ENCODE data around the gene ARHGAP45.

Gene ARHGAP45

GRCh38 chr19:1094655-1094977 is 27.6 kb downstream of the ARHGAP45 start:
- DNase-seq (ENCODE audit: low read depth): no peak
- H3K4me3 ChIP-seq (ENCODE audit: control insufficient read depth, low read depth, low read length): peak overlapping the region; percentile 72
- TF ChIP-seq CTCF (conservative IDR thresholded peaks at IDR 0.05; ENCODE audit: control insufficient read depth, insufficient read depth, low read depth, low read length): no peak

- H3K4me3 ChIP-seq (ENCODE audit: control insufficient read depth, low read depth, low read length): peak within 1 kb of the TSS; percentile 72
- no peak for TF ChIP-seq CTCF (conservative IDR thresholded peaks at IDR 0.05; ENCODE audit: control insufficient read depth, insufficient read depth, low read depth, low read length)
- DNase-seq (ENCODE audit: low read depth): peak; percentile 98
Observed at GRCh38 chr19:1094978-1095701, 28.2 kb downstream of the ARHGAP45 start, which contains the start of gene POLR2E. TSS of gene POLR2E (minus strand) at chr19:1095375. CDS start at chr19:1095315, 60 bp downstream.

DNA sequence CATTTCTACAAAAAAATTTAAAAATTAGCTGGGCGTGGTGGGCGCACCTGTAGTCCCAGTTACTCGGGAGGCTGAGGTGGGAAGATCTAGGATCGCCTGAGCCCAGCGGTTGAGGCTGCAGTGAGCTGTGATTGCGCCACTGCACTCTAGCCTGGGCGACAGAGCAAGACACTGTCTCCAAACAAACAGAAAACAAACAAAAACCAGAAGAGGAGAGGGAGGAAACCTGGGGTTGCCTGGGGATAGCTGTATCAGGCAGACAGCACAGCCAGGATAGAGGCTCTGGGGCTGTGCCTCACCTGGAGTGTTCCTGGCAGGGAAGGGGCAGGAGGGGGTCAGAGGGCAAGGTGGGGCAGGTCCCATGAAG is 30.8 kb downstream of the ARHGAP45 start:
- no peak for TF ChIP-seq CTCF (conservative IDR thresholded peaks at IDR 0.05; ENCODE audit: control insufficient read depth, insufficient read depth, low read depth, low read length)
- no peak for DNase-seq (ENCODE audit: low read depth)
- H3K4me3 ChIP-seq (ENCODE audit: control insufficient read depth, low read depth, low read length): no peak overlapping the region

DNA sequence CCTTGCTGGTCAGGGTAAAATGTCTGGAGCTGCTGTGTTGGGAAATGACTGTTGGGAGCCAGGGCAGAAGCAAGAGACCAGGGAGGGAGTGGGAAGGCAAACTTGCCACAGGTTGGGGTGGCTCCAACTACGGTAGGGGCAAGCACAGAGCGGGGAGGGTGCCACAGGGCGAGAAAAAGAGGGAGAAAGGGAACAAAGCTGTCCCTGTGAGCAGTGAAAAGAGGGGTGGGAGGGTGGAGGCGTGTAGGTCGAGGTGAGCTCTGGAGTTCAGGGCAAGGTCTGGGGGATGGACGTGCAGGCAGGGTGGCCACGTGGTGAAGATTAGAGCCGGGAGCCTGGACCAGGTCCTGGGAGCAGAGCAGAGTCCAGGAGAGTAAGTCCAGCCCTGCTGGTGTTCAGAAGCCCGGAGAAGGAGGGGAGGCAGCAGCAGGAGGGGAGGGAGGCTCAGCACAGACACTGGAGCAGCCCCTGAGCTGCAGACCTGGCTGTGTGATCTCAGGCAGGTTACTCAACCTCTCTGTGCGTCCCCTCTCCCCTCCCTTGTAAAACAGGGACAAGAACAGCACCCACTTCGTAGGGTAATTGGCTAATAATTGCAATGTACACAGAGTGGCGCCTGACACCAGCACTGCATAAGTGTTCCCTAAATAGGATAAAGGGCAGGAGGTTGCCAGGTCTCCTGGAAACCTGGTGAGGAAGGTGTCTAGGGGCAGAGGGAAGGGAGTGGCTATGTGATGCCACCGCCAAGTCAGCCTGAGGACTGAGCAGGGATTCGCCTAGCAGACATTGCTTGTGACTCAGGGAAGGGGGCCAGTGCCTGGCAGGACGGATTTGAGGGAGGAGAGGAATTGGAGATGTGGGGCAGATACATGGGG is 31.4 kb downstream of the ARHGAP45 start:
- DNase-seq (ENCODE audit: low read depth): peak; percentile 51
- no peak for TF ChIP-seq CTCF (conservative IDR thresholded peaks at IDR 0.05; ENCODE audit: control insufficient read depth, insufficient read depth, low read depth, low read length)
- H3K4me3 ChIP-seq (ENCODE audit: control insufficient read depth, low read depth, low read length): no peak overlapping the region

GRCh38 chr19:1101337-1101698 is 34.4 kb downstream of the ARHGAP45 start:
- TF ChIP-seq CTCF (conservative IDR thresholded peaks at IDR 0.05; ENCODE audit: control insufficient read depth, insufficient read depth, low read depth, low read length): no peak
- no peak overlapping the region for H3K4me3 ChIP-seq (ENCODE audit: control insufficient read depth, low read depth, low read length)
- no peak for DNase-seq (ENCODE audit: low read depth)

DNA sequence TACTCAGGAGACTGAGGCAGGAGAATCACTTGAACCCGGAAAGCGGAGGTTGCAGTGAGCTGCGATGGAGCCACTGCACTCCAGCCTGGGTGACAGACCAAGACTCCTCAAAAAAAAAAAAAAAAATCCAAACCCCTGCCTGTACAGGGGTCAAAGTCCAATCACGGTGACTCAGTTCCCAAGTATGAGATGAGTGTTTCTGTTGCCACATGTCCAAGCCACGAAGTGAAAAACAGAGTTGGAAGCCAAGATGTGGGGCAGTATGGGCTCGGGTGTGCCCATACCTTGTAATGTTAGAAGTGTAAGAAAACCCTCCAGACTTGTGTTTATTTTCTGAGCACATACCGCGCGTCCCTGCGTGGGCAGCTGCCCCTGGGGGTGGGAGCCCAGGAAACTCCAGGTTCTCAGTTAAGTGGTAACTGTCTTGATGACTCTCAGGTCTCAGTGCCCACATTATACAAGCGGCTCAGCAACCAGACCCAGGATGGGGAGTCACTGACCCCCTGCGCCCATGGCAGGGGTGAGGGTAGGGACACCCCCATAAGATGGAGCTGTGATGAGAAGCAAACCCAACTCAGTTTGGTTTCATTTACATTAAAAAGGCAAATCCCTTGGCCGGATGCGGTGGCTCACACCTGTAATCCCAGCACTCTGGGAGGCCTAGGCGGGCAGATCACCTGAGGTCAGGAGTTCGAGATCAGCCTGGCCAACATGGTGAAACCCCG is 35.6 kb downstream of the ARHGAP45 start:
- peak; percentile 100 for DNase-seq (ENCODE audit: low read depth)
- H3K4me3 ChIP-seq (ENCODE audit: control insufficient read depth, low read depth, low read length): no peak overlapping the region
- TF ChIP-seq CTCF (conservative IDR thresholded peaks at IDR 0.05; ENCODE audit: control insufficient read depth, insufficient read depth, low read depth, low read length): no peak

All from fibroblast of mammary gland (primary cell).